HG02623 (cell line): ENCODE data around the gene TBC1D22A.
"Not testable (repeated sequence)": the region's sequence is repeated elsewhere in the genome, so short reads cannot be mapped to it uniquely, and the experiment has no call there.

ENCODE experiments used
- ATAC-seq: cut with Tn5 transposase; IDR thresholded peaks from one replicate; pipeline ENCODE4 v1.9.1; 2021; ENCODE audit warnings: moderate library complexity; ENCODE audit not compliant: unreplicated experiment

Gene TBC1D22A

GRCh38 chr22:46810856-46811786 is 48.7 kb downstream of the TBC1D22A start:
- no peak for ATAC-seq

- ATAC-seq = no peak
These were observed 49.7 kb downstream of the TBC1D22A start for GRCh38 chr22:46812034-46812605.

GRCh38 chr22:46812788-46813187 is 50.3 kb downstream of the TBC1D22A start:
- ATAC-seq = no peak

- no peak for ATAC-seq
These were observed 51.6 kb downstream of the TBC1D22A start for GRCh38 chr22:46813816-46814597.

GRCh38 chr22:46815132-46815531 is 52.7 kb downstream of the TBC1D22A start:
- no peak for ATAC-seq

GRCh38 chr22:46815559-46815895 is 53.1 kb downstream of the TBC1D22A start:
- ATAC-seq = no peak

- no peak for ATAC-seq
These were observed 53.7 kb downstream of the TBC1D22A start for GRCh38 chr22:46815896-46816731.

- ATAC-seq = not testable (repeated sequence)
These were observed 54.9 kb downstream of the TBC1D22A start for GRCh38 chr22:46817390-46817789.

- ATAC-seq = no peak
These were observed 60.8 kb downstream of the TBC1D22A start for GRCh38 chr22:46823248-46823647.

- ATAC-seq = no peak
These were observed 61.2 kb downstream of the TBC1D22A start for GRCh38 chr22:46823654-46824053.

- no peak for ATAC-seq
These were observed 62.0 kb downstream of the TBC1D22A start for GRCh38 chr22:46824344-46824909.

- ATAC-seq = no peak
These were observed 62.6 kb downstream of the TBC1D22A start for GRCh38 chr22:46824980-46825544.

- ATAC-seq = no peak
These were observed 64.1 kb downstream of the TBC1D22A start for GRCh38 chr22:46826438-46827135.

GRCh38 chr22:46827136-46827780 is 64.8 kb downstream of the TBC1D22A start:
- ATAC-seq = no peak

GRCh38 chr22:46827781-46828180 is 65.3 kb downstream of the TBC1D22A start:
- no peak for ATAC-seq

- no peak for ATAC-seq
These were observed 66.0 kb downstream of the TBC1D22A start for GRCh38 chr22:46828323-46828900.

- ATAC-seq = no peak
These were observed 66.9 kb downstream of the TBC1D22A start for GRCh38 chr22:46829117-46829891.
